ENCODE data around the gene CMTM7. TPM values are rescaled to one million over a fixed set of nuclear protein-coding genes. Genes with fewer than 3 reads are reported as not detected.

CMTM7 gene
- total RNA-seq (2022; extraction: Qiagen RNA extraction), result 26.4 to 41.7 TPM (median 35.6 TPM) in 5 replicates

GRCh38 chr3:32391643-32392535 is at the start of gene CMTM7:
Gene CMTM7, plus strand, starts transcription at chr3:32391853. Its CDS starts 54 bp downstream, at chr3:32391907.

GRCh38 chr3:32502118-32502945 is 110.7 kb downstream of the CMTM7 start, which contains the start of gene CMTM6:
Gene CMTM6, minus strand, starts transcription at chr3:32502852. Its CDS starts 107 bp downstream, at chr3:32502745.

Other genes starting within 250 kb of the CMTM7 start
- gene CMTM8, start 153.2 kb upstream of the CMTM7 start, total RNA-seq (2022; extraction: Qiagen RNA extraction), result 7.0 to 10.5 TPM (median 10.1 TPM) in 5 replicates
- 36.4 to 45.0 TPM (median 40.3 TPM) in 5 replicates for gene CMTM6, start 111.0 kb downstream of the CMTM7 start, total RNA-seq (2022; extraction: Qiagen RNA extraction)
- 35.5 to 45.2 TPM (median 38.4 TPM) in 5 replicates for gene DYNC1LI1, start 179.0 kb downstream of the CMTM7 start, total RNA-seq (2022; extraction: Qiagen RNA extraction)